Astrocyte of the spinal cord (primary cell): Measurements from ENCODE around the gene SH3BP4.

Source experiments
- DNase-seq: peaks from one replicate; pipeline ENCODE4 v3.0.0; 2011; ENCODE audit warnings: low read depth, low spot score
- H3K4me3 ChIP-seq: 2 replicates; pipeline ENCODE4 v1.5.1; 2011; ENCODE audit warnings: low read depth, mild to moderate bottlenecking, low read length, moderate library complexity
- in situ Hi-C: cut with HindIII; loops from 2 replicates; pipeline ENCODE4 v1.10.0; 2017; ENCODE audit warnings: low sequenced_read_pairs
- TF ChIP-seq, protein P1 (sequence below): IDR thresholded peaks from 2 replicates; pipeline ENCODE4 v1.5.1; 2012; ENCODE audit warnings: low read depth, mild to moderate bottlenecking, low read length, inconsistent platforms

The SH3BP4 gene

DNA sequence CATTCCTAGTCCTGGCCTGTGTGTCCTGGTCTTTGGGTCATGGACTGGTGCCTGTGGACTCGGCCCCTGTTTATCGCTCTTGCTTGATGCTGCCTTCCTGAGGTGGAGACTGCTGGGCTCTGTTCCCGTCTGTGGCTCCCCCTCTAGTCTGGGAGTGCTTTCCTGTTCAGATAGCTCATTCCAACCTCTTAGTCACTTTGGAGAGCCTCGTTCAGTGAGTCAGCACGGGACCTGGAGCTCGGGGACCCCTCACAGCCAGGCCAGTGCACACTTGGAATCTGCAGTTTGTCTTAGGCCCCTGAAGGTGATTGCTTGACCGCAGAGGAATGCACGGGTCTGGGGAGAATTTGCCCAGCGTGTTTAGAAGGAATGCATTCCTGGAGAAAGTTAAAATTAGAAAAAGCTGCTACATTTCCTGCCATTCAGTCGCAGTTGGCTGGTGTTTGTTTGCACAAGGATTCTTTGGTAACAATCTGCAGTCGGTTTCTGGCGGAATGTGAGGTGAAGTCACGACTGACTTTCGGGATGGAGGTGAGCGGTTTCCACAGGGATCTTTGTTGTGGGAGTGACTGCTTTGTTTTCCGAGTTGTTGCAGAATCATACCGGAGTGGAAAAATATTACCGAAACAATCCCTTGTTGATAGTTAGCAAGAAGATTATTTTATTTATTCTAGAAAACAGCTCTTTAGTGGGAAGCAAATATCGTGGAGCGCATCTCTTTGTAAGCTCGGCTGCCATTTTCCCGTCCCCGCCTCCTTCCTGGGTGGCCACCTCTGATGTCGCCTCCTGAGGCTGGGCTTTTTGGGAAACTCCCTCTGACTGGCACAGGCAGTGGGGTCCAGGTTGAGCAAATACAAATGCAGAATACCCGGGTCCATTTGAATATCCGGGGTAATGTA, 29.6 kb downstream of the SH3BP4 start:
- peak; percentile 99 for DNase-seq
- H3K4me3 ChIP-seq: peak overlapping the region; percentile 12
- in situ Hi-C loops: no loop called here
- TF ChIP-seq, protein P1, sequence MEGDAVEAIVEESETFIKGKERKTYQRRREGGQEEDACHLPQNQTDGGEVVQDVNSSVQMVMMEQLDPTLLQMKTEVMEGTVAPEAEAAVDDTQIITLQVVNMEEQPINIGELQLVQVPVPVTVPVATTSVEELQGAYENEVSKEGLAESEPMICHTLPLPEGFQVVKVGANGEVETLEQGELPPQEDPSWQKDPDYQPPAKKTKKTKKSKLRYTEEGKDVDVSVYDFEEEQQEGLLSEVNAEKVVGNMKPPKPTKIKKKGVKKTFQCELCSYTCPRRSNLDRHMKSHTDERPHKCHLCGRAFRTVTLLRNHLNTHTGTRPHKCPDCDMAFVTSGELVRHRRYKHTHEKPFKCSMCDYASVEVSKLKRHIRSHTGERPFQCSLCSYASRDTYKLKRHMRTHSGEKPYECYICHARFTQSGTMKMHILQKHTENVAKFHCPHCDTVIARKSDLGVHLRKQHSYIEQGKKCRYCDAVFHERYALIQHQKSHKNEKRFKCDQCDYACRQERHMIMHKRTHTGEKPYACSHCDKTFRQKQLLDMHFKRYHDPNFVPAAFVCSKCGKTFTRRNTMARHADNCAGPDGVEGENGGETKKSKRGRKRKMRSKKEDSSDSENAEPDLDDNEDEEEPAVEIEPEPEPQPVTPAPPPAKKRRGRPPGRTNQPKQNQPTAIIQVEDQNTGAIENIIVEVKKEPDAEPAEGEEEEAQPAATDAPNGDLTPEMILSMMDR: peak; percentile 35

DNA sequence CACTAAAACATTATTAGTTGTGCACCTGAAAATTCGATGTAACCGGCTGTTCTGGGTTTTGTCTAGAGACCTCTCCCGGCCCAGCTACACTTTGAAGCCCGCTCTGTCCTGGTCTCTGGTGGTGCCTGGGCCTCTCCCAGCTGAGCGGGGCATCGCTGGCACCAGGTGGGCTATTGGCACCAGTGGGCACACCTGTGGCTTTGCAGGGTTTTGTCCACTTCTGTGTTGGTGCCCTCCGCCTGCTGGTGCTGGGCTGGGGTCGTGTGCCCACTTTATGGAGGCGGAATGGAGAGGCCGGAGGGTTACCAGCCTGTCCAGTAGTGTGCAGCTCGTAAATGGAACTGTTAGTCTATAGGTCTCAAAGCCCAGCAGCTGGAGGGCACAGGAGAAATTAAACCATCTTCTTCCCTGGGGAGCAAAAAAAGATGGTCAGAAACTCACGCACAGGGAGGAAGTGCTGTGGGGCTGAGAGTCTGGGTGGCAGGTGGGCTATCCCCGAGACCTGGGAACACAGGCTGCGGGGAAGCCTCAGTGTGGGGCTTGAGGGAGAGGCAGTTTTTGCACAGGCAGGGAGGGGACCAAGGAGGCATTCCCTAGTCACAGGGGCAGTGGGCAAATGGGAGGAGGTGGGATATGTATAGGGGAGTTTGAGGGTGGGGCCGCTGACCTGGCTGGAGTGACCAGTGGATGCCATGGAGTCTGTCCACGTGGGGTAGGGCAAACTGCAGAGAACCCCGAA, 30.4 kb downstream of the SH3BP4 start:
- TF ChIP-seq, protein P1: no peak

DNA sequence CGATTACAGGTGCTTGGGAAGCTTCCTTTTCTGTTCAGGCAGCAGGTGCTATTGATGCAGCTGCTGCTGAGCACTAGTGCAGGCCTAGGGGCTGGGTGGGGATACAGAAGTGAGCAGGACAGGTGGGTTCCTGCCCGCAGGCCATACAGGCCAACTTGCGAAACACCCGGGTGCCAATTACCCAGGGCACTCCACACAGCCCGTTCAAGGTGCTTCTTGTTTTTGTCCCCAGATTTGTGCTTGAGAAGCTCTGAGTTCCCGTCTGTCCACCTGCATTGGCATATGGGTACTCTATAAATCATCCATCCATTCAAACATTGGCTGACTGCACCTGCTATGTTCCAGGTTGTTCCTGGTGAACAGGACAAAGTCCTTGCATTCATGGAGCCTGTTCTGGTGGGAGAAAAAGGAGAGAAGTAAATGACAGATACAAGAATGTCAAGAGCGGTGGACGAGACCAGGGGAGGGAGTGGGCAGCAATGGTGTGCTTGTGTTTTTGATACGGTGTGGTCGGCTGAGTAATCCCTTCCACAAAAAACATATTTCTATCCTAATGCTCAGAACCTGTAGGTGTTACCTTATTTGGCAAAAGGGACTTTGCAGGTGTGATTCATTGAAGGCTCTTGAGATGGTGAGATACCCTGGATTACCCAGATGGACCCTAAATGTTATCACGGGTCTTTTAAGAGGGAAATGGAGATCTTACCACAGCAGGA, 31.4 kb downstream of the SH3BP4 start:
- TF ChIP-seq, protein P1: no peak
- H3K4me3 ChIP-seq: no peak overlapping the region
- in situ Hi-C loops: no loop called here
- DNase-seq: no peak

More for the DNA sequence above, 30.4 kb downstream of the SH3BP4 start:
- H3K4me3 ChIP-seq: no peak overlapping the region
- DNase-seq: no peak
- in situ Hi-C loops: no loop called here

DNA sequence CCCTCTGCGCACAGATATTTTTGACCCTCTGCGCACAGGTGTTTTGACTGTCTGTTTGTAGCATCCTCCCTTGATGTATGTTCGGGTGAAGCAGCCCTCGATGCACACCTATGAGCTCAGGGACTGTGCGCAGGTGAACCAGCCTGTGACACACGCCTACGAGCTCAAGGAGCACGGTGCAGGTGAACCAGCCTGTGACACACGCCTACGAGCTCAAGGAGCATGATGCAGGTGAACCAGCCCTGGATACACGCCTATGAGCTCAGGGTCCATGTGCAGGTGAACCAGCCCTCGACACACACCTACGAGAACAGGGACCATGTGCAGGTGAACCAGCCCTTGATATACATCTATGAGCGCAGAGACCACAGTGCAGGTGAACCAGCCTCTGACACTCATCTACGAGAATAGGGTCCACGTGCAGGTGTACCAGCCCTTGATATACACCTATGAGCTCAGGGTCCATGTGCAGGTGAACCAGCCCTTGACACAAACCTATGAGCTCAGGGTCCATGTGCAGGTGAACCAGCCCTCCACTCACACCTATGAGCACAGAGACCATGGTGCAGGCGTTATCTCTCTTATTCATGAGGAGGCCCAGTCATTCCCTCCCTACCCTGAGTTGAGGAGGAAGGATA, 33.9 kb downstream of the SH3BP4 start:
- no peak for DNase-seq
- in situ Hi-C loops: no loop called here
- no peak overlapping the region for H3K4me3 ChIP-seq
- TF ChIP-seq, protein P1: no peak

DNA sequence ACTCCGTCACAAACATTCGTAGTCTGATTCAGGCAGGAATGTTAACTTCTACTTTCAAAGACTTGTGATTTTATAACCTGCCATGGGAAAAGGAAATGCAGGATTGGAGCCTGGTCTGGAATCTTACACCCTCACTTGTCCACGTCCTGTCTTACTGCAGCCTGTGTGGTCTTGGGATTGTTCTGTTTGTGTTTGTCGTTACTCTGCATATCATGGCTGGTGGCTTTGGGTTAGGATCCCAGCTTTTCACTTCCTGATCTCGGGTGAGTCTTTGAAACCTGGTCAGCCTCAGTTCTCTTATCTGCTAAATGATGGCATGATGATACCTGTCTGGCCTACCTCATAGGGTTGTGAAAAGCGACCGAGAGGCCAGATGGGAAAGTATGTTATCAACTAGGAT, 34.6 kb downstream of the SH3BP4 start:
- TF ChIP-seq, protein P1: no peak
- no peak for DNase-seq
- in situ Hi-C loops: no loop called here
- H3K4me3 ChIP-seq: no peak overlapping the region
